Stomach smooth muscle (tissue), 2 donors: ENCODE measurements around the gene HMGCS2.

Experiments
- H3K27ac ChIP-seq: one replicate; pipeline ENCODE4 v1.7.0; 2013; ENCODE audit warnings: mild to moderate bottlenecking, low read length, inconsistent platforms
- H3K27me3 ChIP-seq, 2 donors: one replicate each; pipeline ENCODE4 v1.7.0; 2013; ENCODE audit warnings: low read length in 2 of 2; ENCODE audit not compliant: insufficient read depth in 2 of 2, control insufficient read depth in 1 of 2
- H3K36me3 ChIP-seq, 2 donors: one replicate each; pipeline ENCODE4 v1.7.0; 2013; ENCODE audit warnings: low read length in 2 of 2; ENCODE audit not compliant: control insufficient read depth in 2 of 2, insufficient read depth in 2 of 2
- H3K4me1 ChIP-seq: one replicate; pipeline ENCODE4 v1.7.0; 2013; ENCODE audit warnings: low read length; ENCODE audit not compliant: control insufficient read depth, insufficient read depth
- H3K4me3 ChIP-seq, 2 donors: one replicate each; pipeline ENCODE4 v1.7.0; 2013; ENCODE audit warnings: low read length in 2 of 2
- H3K9ac ChIP-seq, 2 donors: one replicate each; pipeline ENCODE4 v1.7.0; 2013; ENCODE audit warnings: low read length in 2 of 2, mild to moderate bottlenecking in 1 of 2
- H3K9me3 ChIP-seq, 2 donors: one replicate each; pipeline ENCODE4 v1.7.0; 2013; ENCODE audit warnings: low read length in 2 of 2; ENCODE audit not compliant: control insufficient read depth in 2 of 2
- donor health status: healthy.
- donor health status: Pancreatic carcinoma.

Gene HMGCS2

GRCh38 chr1:119740896-119741780 is 27.6 kb downstream of the HMGCS2 start:
- H3K9ac ChIP-seq, result no peak overlapping the region

GRCh38 chr1:119740261-119740660 is 28.4 kb downstream of the HMGCS2 start:
- Histone ChIP-seq H3K9me3 (no peaks in the 10 kb centered on the region), H3K4me3 (no peak overlapping the region), H3K9ac (no peak overlapping the region), H3K27me3 (no peaks in the 10 kb centered on the region), H3K4me1 (peaks cover 32% of the 10 kb centered on the region), H3K36me3 (peaks cover 7 to 16% of the 10 kb centered on the region in 2 donors), H3K27ac (no peak overlapping the region)

More at GRCh38 chr1:119740896-119741780, 27.6 kb downstream of the HMGCS2 start:
- Histone ChIP-seq H3K4me3 (no peak overlapping the region), H3K27ac (peak overlapping the region; percentile 58), H3K9me3 (no peaks in the 10 kb centered on the region), H3K4me1 (peaks cover 29% of the 10 kb centered on the region), H3K36me3 (peaks cover 2 to 9% of the 10 kb centered on the region in 2 donors), H3K27me3 (no peaks in the 10 kb centered on the region)

GRCh38 chr1:119739150-119739549 is 29.6 kb downstream of the HMGCS2 start:
- Histone ChIP-seq H3K4me3 (no peak overlapping the region), H3K27ac (no peak overlapping the region), H3K27me3 (no peaks in the 10 kb centered on the region), H3K9ac (no peak overlapping the region), H3K4me1 (peaks cover 32% of the 10 kb centered on the region), H3K9me3 (no peaks in the 10 kb centered on the region), H3K36me3 (peaks cover 8 to 19% of the 10 kb centered on the region in 2 donors)

- H3K4me1 ChIP-seq, result peaks cover 24% of the 10 kb centered on the region
- H3K9me3 ChIP-seq, result no peaks in the 10 kb centered on the region
- H3K4me3 ChIP-seq, result no peak overlapping the region
- H3K9ac ChIP-seq, result no peak overlapping the region
- no peaks in the 10 kb centered on the region for H3K27me3 ChIP-seq
- peaks cover 8 to 22% of the 10 kb centered on the region in 2 donors for H3K36me3 ChIP-seq
- H3K27ac ChIP-seq, result no peak overlapping the region
Observed at GRCh38 chr1:119738100-119738720, 30.5 kb downstream of the HMGCS2 start.

GRCh38 chr1:119737040-119737682 is 31.5 kb downstream of the HMGCS2 start:
- H3K9ac ChIP-seq, result no peak overlapping the region

GRCh38 chr1:119736649-119737039 is 32.1 kb downstream of the HMGCS2 start:
- Histone ChIP-seq H3K9ac (no peak overlapping the region), H3K27me3 (no peaks in the 10 kb centered on the region), H3K36me3 (peaks cover 8 to 22% of the 10 kb centered on the region in 2 donors), H3K4me1 (peaks cover 8% of the 10 kb centered on the region), H3K4me3 (no peak overlapping the region), H3K9me3 (no peaks in the 10 kb centered on the region), H3K27ac (no peak overlapping the region)

More at GRCh38 chr1:119737040-119737682, 31.5 kb downstream of the HMGCS2 start:
- Histone ChIP-seq H3K4me1 (peaks cover 13% of the 10 kb centered on the region), H3K27ac (no peak overlapping the region), H3K9me3 (no peaks in the 10 kb centered on the region), H3K27me3 (no peaks in the 10 kb centered on the region), H3K4me3 (no peak overlapping the region), H3K36me3 (peaks cover 8 to 22% of the 10 kb centered on the region in 2 donors)

- no peak overlapping the region for H3K9ac ChIP-seq
- peaks cover 12 to 22% of the 10 kb centered on the region in 2 donors for H3K36me3 ChIP-seq
- H3K27me3 ChIP-seq, result no peaks in the 10 kb centered on the region
- H3K27ac ChIP-seq, result no peak overlapping the region
- H3K4me1 ChIP-seq, result peaks cover 6% of the 10 kb centered on the region
- H3K9me3 ChIP-seq, result no peaks in the 10 kb centered on the region
- no peak overlapping the region for H3K4me3 ChIP-seq
Observed at GRCh38 chr1:119735217-119735616, 33.5 kb downstream of the HMGCS2 start.

- Histone ChIP-seq H3K36me3 (peaks cover 26 to 32% of the 10 kb centered on the region in 2 donors), H3K4me3 (no peak overlapping the region), H3K9ac (no peak overlapping the region), H3K27me3 (no peaks in the 10 kb centered on the region), H3K9me3 (no peaks in the 10 kb centered on the region), H3K4me1 (peaks cover 6% of the 10 kb centered on the region), H3K27ac (no peak overlapping the region)
Observed at GRCh38 chr1:119733754-119734153, 35.0 kb downstream of the HMGCS2 start.

GRCh38 chr1:119732465-119733168 is 36.1 kb downstream of the HMGCS2 start:
- peaks cover 6% of the 10 kb centered on the region for H3K4me1 ChIP-seq
- H3K9me3 ChIP-seq, result no peaks in the 10 kb centered on the region
- H3K36me3 ChIP-seq, result peaks cover 30 to 31% of the 10 kb centered on the region in 2 donors
- H3K27ac ChIP-seq, result no peak overlapping the region
- H3K27me3 ChIP-seq, result no peaks in the 10 kb centered on the region
- H3K9ac ChIP-seq, result no peak overlapping the region
- no peak overlapping the region for H3K4me3 ChIP-seq

GRCh38 chr1:119731741-119732430 is 36.8 kb downstream of the HMGCS2 start:
- Histone ChIP-seq H3K4me1 (peaks cover 3% of the 10 kb centered on the region), H3K27ac (no peak overlapping the region), H3K27me3 (no peaks in the 10 kb centered on the region), H3K9me3 (no peaks in the 10 kb centered on the region), H3K36me3 (peaks cover 28 to 30% of the 10 kb centered on the region in 2 donors), H3K9ac (no peak overlapping the region), H3K4me3 (no peak overlapping the region)
